Calu3 (cell line): ENCODE data around the gene NBEA. TPM values are rescaled to one million over a fixed set of nuclear protein-coding genes. Genes with fewer than 3 reads are reported as not detected.

Source experiments
- BruUV-seq: library from RNA; stranded (reverse); fragments of 400-500 nt; replicated peaks from 2 replicates; lab custom pipeline; 2021; lab: Mats Ljungman, UMichigan
- CTCF ChIA-PET: fragments of 300-600 bp; sonication (Branson Sonifier 250); formaldehyde crosslinking; loops from one replicate; lab custom pipeline; 2022; ENCODE audit warnings: antibody characterized with exemption; lab: Charles Lee
- DNase-seq: peaks from one replicate; pipeline ENCODE4 v3.0.0; 2022
- H3K27ac Mint-ChIP-seq: one replicate; pipeline ENCODE4 v1.8.0; 2022; ENCODE audit warnings: mixed read lengths; ENCODE audit not compliant: unreplicated experiment
- H3K27me3 Mint-ChIP-seq: one replicate; pipeline ENCODE4 v1.8.0; 2022; ENCODE audit warnings: mixed read lengths; ENCODE audit not compliant: unreplicated experiment
- H3K36me3 Mint-ChIP-seq: one replicate; pipeline ENCODE4 v1.8.0; 2022; ENCODE audit warnings: mild to moderate bottlenecking, moderate library complexity, mixed read lengths; ENCODE audit not compliant: insufficient read depth, unreplicated experiment
- H3K4me1 Mint-ChIP-seq: one replicate; pipeline ENCODE4 v1.8.0; 2022; ENCODE audit warnings: mild to moderate bottlenecking, low read depth, mixed read lengths; ENCODE audit not compliant: unreplicated experiment
- H3K4me3 Mint-ChIP-seq: one replicate; pipeline ENCODE4 v1.8.0; 2022; ENCODE audit warnings: mild to moderate bottlenecking, low read depth, moderate library complexity, mixed read lengths; ENCODE audit not compliant: unreplicated experiment
- H3K9me3 Mint-ChIP-seq: one replicate; pipeline ENCODE4 v1.8.0; 2022; ENCODE audit warnings: low read depth, mixed read lengths; ENCODE audit not compliant: unreplicated experiment
- intact Hi-C: fragments of 100-400 bp; cut with micrococcal nuclease; formaldehyde crosslinking; loops from one replicate; pipeline ENCODE4 v1.10.0; 2022; ENCODE audit not compliant: unreplicated experiment
- total RNA-seq: library from RNA; stranded (reverse); gene quantifications from 2 replicates; pipeline ENCODE4 v1.2.3, GENCODE V29; 2022
- TF ChIP-seq, protein P1 (sequence below): fragments of 200-600 bp; IDR thresholded peaks from one replicate; pipeline ENCODE4 v1.8.0; 2022; ENCODE audit warnings: antibody characterized with exemption; ENCODE audit not compliant: unreplicated experiment

NBEA gene
- total RNA-seq, 1 experiment from 2014 or later, result 18.0 TPM

DNA sequence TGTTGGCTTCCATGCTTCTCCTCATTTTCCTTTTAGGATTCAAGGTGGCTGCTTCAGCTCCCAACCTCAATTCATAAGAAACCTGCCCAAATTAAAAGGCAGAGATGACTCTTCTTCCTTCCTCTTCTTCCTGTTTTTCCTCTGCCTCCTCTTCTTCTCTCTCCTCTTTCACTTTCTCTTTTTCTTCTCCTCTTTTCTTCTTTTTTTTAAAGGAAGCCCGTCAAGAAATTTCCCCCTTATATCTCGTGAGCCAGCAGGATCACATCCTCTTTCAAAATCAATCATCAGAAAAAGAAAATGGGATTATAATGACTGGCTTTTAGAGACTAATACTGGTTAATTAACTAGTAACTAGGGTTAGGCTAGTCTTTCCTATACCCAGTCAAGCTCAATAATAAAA lies 220.3 kb downstream of the NBEA start:
- intact Hi-C loops, result no loop called here
- Mint-ChIP-seq H3K27ac (no peak overlapping the region), H3K36me3 (no peaks in the 10 kb centered on the region), H3K4me3 (no peak overlapping the region), H3K4me1 (peaks cover 8% of the 10 kb centered on the region), H3K27me3 (no peaks in the 10 kb centered on the region), H3K9me3 (no peaks in the 10 kb centered on the region)
- DNase-seq, result no peak
- no TSS peak for BruUV-seq
- TF ChIP-seq, protein P1, sequence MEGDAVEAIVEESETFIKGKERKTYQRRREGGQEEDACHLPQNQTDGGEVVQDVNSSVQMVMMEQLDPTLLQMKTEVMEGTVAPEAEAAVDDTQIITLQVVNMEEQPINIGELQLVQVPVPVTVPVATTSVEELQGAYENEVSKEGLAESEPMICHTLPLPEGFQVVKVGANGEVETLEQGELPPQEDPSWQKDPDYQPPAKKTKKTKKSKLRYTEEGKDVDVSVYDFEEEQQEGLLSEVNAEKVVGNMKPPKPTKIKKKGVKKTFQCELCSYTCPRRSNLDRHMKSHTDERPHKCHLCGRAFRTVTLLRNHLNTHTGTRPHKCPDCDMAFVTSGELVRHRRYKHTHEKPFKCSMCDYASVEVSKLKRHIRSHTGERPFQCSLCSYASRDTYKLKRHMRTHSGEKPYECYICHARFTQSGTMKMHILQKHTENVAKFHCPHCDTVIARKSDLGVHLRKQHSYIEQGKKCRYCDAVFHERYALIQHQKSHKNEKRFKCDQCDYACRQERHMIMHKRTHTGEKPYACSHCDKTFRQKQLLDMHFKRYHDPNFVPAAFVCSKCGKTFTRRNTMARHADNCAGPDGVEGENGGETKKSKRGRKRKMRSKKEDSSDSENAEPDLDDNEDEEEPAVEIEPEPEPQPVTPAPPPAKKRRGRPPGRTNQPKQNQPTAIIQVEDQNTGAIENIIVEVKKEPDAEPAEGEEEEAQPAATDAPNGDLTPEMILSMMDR, result no peak
- CTCF ChIA-PET, result interaction anchor here (0.6 kb wide), 1 partner anchor 1241 kb away, joined by 5 read pairs; no protein-coding TSS in a partner anchor

GRCh38 chr13:35163674-35164073 lies 221.6 kb downstream of the NBEA start:
- DNase-seq, result no peak
- H3K27ac Mint-ChIP-seq, result no peak overlapping the region
- H3K36me3 Mint-ChIP-seq, result no peaks in the 10 kb centered on the region
- no peaks in the 10 kb centered on the region for H3K9me3 Mint-ChIP-seq
- no peak overlapping the region for H3K4me3 Mint-ChIP-seq
- H3K4me1 Mint-ChIP-seq, result peaks cover 8% of the 10 kb centered on the region
- TF ChIP-seq, protein P1, result no peak
- no TSS peak for BruUV-seq
- intact Hi-C loops, result loop anchor here (2.0 kb wide), 1 partner anchor 1233 kb away; no protein-coding TSS in a partner anchor
- CTCF ChIA-PET, result no interaction called here
- H3K27me3 Mint-ChIP-seq, result no peaks in the 10 kb centered on the region

DNA sequence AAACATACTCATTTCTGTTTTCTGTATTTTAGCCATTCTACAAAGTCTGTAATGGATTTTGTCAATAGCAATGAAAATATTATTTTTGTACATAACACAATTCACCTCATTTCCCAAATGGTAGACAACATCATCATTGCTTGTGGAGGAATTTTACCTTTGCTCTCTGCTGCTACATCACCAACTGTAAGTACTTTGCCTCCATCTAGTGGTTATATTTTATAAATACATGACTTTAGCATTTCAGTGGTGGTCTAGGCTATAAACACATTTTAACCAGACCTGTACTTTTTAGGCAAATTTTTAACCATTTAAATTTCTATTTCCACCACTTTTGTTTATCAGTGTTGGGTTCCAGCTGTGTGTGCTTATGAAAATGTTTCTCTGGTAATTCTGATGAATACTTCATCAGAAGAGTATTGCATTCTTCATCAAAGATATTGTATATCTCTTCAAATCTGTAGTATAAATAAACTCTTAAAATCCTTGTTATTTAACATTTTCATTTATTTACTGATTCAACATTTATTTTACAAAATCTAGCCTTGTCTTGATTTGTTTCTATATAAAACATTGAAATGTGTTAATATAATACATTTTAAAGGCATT lies 222.4 kb downstream of the NBEA start:
- H3K4me1 Mint-ChIP-seq, result peaks cover 8% of the 10 kb centered on the region
- TF ChIP-seq, protein P1, result no peak
- no peak for DNase-seq
- no TSS peak for BruUV-seq
- no peaks in the 10 kb centered on the region for H3K27me3 Mint-ChIP-seq
- intact Hi-C loops, result loop anchor here (2.0 kb wide), 1 partner anchor 1234 kb away; no protein-coding TSS in a partner anchor
- no peaks in the 10 kb centered on the region for H3K36me3 Mint-ChIP-seq
- H3K4me3 Mint-ChIP-seq, result no peak overlapping the region
- H3K27ac Mint-ChIP-seq, result no peak overlapping the region
- no peaks in the 10 kb centered on the region for H3K9me3 Mint-ChIP-seq
- CTCF ChIA-PET, result no interaction called here

DNA sequence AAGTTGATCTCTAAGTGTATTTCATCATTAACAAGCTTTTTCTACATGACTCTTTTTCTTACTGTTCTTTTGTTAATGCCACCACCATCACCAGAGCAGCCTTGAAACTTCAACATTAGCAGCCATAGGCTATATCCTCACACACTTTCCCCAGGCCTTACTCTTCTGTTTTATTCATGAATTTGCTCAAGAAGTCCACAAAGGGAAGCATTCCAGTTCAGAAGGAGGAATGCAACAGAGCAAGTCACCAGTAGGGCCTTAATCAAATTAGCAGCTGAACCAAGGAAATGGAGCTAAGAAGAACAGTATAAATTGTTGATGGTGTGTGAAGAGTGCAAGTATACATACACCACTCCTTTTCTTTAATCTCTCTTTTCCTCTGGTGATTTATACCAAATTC lies 223.1 kb downstream of the NBEA start:
- CTCF ChIA-PET, result no interaction called here
- Mint-ChIP-seq H3K9me3 (no peaks in the 10 kb centered on the region), H3K36me3 (no peaks in the 10 kb centered on the region), H3K4me3 (no peak overlapping the region), H3K27me3 (no peaks in the 10 kb centered on the region), H3K27ac (no peak overlapping the region), H3K4me1 (peaks cover 8% of the 10 kb centered on the region)
- intact Hi-C loops, result loop anchor here (2.0 kb wide), 1 partner anchor 1234 kb away; no protein-coding TSS in a partner anchor
- TF ChIP-seq, protein P1, result no peak
- BruUV-seq, result no TSS peak
- no peak for DNase-seq
